GM23248 (cell line): ENCODE results near the gene UPF2. TPM values are rescaled to one million over a fixed set of nuclear protein-coding genes. Genes with fewer than 3 reads are reported as not detected.

Source experiments
- DNase-seq: peaks from one replicate; pipeline ENCODE4 v3.0.0-alpha.2; 2015
- H2AFZ ChIP-seq: fragments of 200-600 bp; sonication (generic); 2 replicates; pipeline ENCODE4 v1.6.1; 2016; ENCODE audit warnings: antibody characterized with exemption
- H3F3A ChIP-seq: fragments of 200-600 bp; sonication (generic); 2 replicates; pipeline ENCODE4 v1.6.1; 2016; ENCODE audit warnings: mild to moderate bottlenecking, antibody characterized with exemption, mixed run types; ENCODE audit not compliant: insufficient read depth
- H3K27ac ChIP-seq: fragments of 200-600 bp; sonication (generic); 2 replicates; pipeline ENCODE4 v1.5.1; 2016; ENCODE audit warnings: mild to moderate bottlenecking
- H3K27me3 ChIP-seq: fragments of 200-600 bp; sonication (generic); replicated peaks from 2 replicates; pipeline ENCODE4 v1.6.1; 2016; ENCODE audit warnings: mild to moderate bottlenecking; ENCODE audit not compliant: insufficient read depth
- H3K36me3 ChIP-seq: fragments of 200-600 bp; sonication (generic); 2 replicates; pipeline ENCODE4 v1.6.1; 2016; ENCODE audit warnings: low read depth, mild to moderate bottlenecking
- H3K4me1 ChIP-seq: fragments of 200-600 bp; sonication (generic); 2 replicates; pipeline ENCODE4 v1.6.1; 2016; ENCODE audit warnings: mild to moderate bottlenecking; ENCODE audit not compliant: insufficient read depth
- H3K4me2 ChIP-seq: fragments of 200-600 bp; sonication (generic); one replicate; pipeline ENCODE4 v1.6.1; 2016; ENCODE audit warnings: mild to moderate bottlenecking; ENCODE audit not compliant: unreplicated experiment
- H3K4me3 ChIP-seq: fragments of 200-600 bp; sonication (generic); 2 replicates; pipeline ENCODE4 v1.5.1; 2016; ENCODE audit warnings: mild to moderate bottlenecking
- H3K79me2 ChIP-seq: fragments of 200-600 bp; sonication (generic); 2 replicates; pipeline ENCODE4 v1.6.1; 2016; ENCODE audit warnings: mild to moderate bottlenecking; ENCODE audit not compliant: insufficient read depth
- H3K9ac ChIP-seq: fragments of 200-600 bp; sonication (generic); 2 replicates; pipeline ENCODE4 v1.6.1; 2016; ENCODE audit warnings: mild to moderate bottlenecking
- H3K9me2 ChIP-seq: fragments of 200-600 bp; sonication (generic); 2 replicates; pipeline ENCODE4 v1.6.1; 2016; ENCODE audit warnings: mixed run types, mild to moderate bottlenecking, moderate library complexity; ENCODE audit not compliant: insufficient read depth
- H3K9me3 ChIP-seq: fragments of 200-600 bp; sonication (generic); one replicate; pipeline ENCODE4 v1.6.1; 2017; ENCODE audit warnings: low read depth
- H4K20me1 ChIP-seq: fragments of 200-600 bp; sonication (generic); 2 replicates; pipeline ENCODE4 v1.6.0; 2016; ENCODE audit not compliant: insufficient read depth
- EZH2 ChIP-seq: fragments of 200-600 bp; sonication (generic); IDR thresholded peaks from 2 replicates; pipeline ENCODE4 v1.6.1; 2018; ENCODE audit warnings: antibody characterized with exemption, mild to moderate bottlenecking; ENCODE audit not compliant: insufficient read depth, poor library complexity, severe bottlenecking
- EZH2phosphoT487 ChIP-seq: fragments of 200-600 bp; sonication (generic); IDR thresholded peaks from 2 replicates; pipeline ENCODE4 v1.6.1; 2018; ENCODE audit warnings: antibody characterized with exemption, moderate library complexity, mild to moderate bottlenecking, low read depth; ENCODE audit not compliant: insufficient read depth
- WGBS, 2 experiments: methylation state at CpG; one replicate each; pipeline ENCODE4 v1.1.6; 2015 to 2017; ENCODE audit warnings: low lambda C conversion rate in 2 of 2, low coverage in 1 of 2; ENCODE audit errors: missing lambda C conversion rate in 2 of 2; 5-methylcytosine and 5-hydroxymethylcytosine counted together
- in situ Hi-C: fragments of 300-500 bp; cut with MboI; formaldehyde crosslinking; loops from 2 replicates; pipeline ENCODE4 v1.15.0; 2020
- polyA plus RNA-seq: library from polyadenylated mRNA; unstranded; fragments of >200 nt; fragmentation: Nextera tagmentation; extraction: Ambion mirVana; gene quantifications from 2 replicates; pipeline ENCODE4 v1.2.1, GENCODE V29; 2016
- total RNA-seq: library from RNA; depleted of rRNA; stranded (reverse); fragments of >200 nt; shearing (Covaris generic); gene quantifications from 2 replicates; pipeline ENCODE4 v1.2.3, GENCODE V29; 2014

The UPF2 gene
- total and polyA plus RNA-seq, 2 experiments from 2014 or later, result 12.7 to 14.1 TPM

GRCh38 chr10:11886851-11887250 lies 155.8 kb downstream of the UPF2 start:
- 56 to 66% methylated on average over 9 to 12 of the region's 12 CpGs for WGBS, 2 experiments
- no peak overlapping the region for H3K27ac ChIP-seq
- no peak overlapping the region for H2AFZ ChIP-seq
- no peak overlapping the region for H3K4me3 ChIP-seq
- H3K27me3 ChIP-seq, result no peaks in the 10 kb centered on the region
- no peak for DNase-seq
- no peaks in the 10 kb centered on the region for H3K9me3 ChIP-seq
- no peaks in the 10 kb centered on the region for H3K36me3 ChIP-seq
- no peaks in the 10 kb centered on the region for H3K79me2 ChIP-seq
- no peaks in the 10 kb centered on the region for H3K9me2 ChIP-seq
- no peak overlapping the region for H3K9ac ChIP-seq
- no peak overlapping the region for H3K4me2 ChIP-seq
- H3F3A ChIP-seq, result no peaks in the 10 kb centered on the region
- H3K4me1 ChIP-seq, result peaks cover 8% of the 10 kb centered on the region
- in situ Hi-C loops, result no loop called here
- H4K20me1 ChIP-seq, result no peaks in the 10 kb centered on the region
- no peak for TF ChIP-seq EZH2phosphoT487
- TF ChIP-seq EZH2, result no peak

- Histone ChIP-seq H3K9ac (no peak overlapping the region), H3K27me3 (no peaks in the 10 kb centered on the region), H3K9me2 (no peaks in the 10 kb centered on the region), H3K4me3 (no peak overlapping the region), H3F3A (no peaks in the 10 kb centered on the region), H4K20me1 (no peaks in the 10 kb centered on the region), H3K4me1 (peaks cover 12% of the 10 kb centered on the region), H3K4me2 (no peak overlapping the region), H3K9me3 (no peaks in the 10 kb centered on the region), H3K79me2 (no peaks in the 10 kb centered on the region), H2AFZ (no peak overlapping the region), H3K36me3 (no peaks in the 10 kb centered on the region), H3K27ac (no peak overlapping the region)
- WGBS, 2 experiments, result 44 to 54% methylated on average over 6 of the region's 6 CpGs
- DNase-seq, result no peak
- in situ Hi-C loops, result no loop called here
- TF ChIP-seq EZH2phosphoT487 (no peak), EZH2 (no peak)
These were observed 156.5 kb downstream of the UPF2 start for GRCh38 chr10:11886138-11886474.

- H3K9ac ChIP-seq, result no peak overlapping the region
- H3F3A ChIP-seq, result no peaks in the 10 kb centered on the region
- H2AFZ ChIP-seq, result no peak overlapping the region
- H3K36me3 ChIP-seq, result no peaks in the 10 kb centered on the region
- H3K9me2 ChIP-seq, result no peaks in the 10 kb centered on the region
- H3K27ac ChIP-seq, result no peak overlapping the region
- H3K79me2 ChIP-seq, result no peaks in the 10 kb centered on the region
- H3K9me3 ChIP-seq, result no peaks in the 10 kb centered on the region
- in situ Hi-C loops, result no loop called here
- H4K20me1 ChIP-seq, result no peaks in the 10 kb centered on the region
- DNase-seq, result no peak
- no peak for TF ChIP-seq EZH2
- no peak for TF ChIP-seq EZH2phosphoT487
- H3K4me1 ChIP-seq, result peaks cover 12% of the 10 kb centered on the region
- H3K4me2 ChIP-seq, result no peak overlapping the region
- H3K27me3 ChIP-seq, result no peaks in the 10 kb centered on the region
- WGBS, 2 experiments, result 75 to 81% methylated on average over 7 to 13 of the region's 13 CpGs
- no peak overlapping the region for H3K4me3 ChIP-seq
These were observed 157.0 kb downstream of the UPF2 start for GRCh38 chr10:11885437-11886137.

- Histone ChIP-seq H3K36me3 (no peaks in the 10 kb centered on the region), H3K79me2 (no peaks in the 10 kb centered on the region), H3K4me1 (peaks cover 12% of the 10 kb centered on the region), H4K20me1 (no peaks in the 10 kb centered on the region), H3K9me3 (no peaks in the 10 kb centered on the region), H3K27ac (no peak overlapping the region), H3K4me2 (no peak overlapping the region), H3K9ac (no peak overlapping the region), H3K9me2 (no peaks in the 10 kb centered on the region), H3F3A (no peaks in the 10 kb centered on the region), H2AFZ (no peak overlapping the region), H3K4me3 (no peak overlapping the region), H3K27me3 (no peaks in the 10 kb centered on the region)
- no peak for TF ChIP-seq EZH2phosphoT487
- no peak for TF ChIP-seq EZH2
- WGBS, 2 experiments, result 70 to 86% methylated on average over 4 to 7 of the region's 7 CpGs
- DNase-seq, result no peak
- in situ Hi-C loops, result no loop called here
These were observed 157.7 kb downstream of the UPF2 start for GRCh38 chr10:11884706-11885423.
